ENCODE results near the gene AK1. TPM values are rescaled to one million over a fixed set of nuclear protein-coding genes. Genes with fewer than 3 reads are reported as not detected.

The AK1 gene
- polyA plus RNA-seq, 1 of the 3 experiments (the other 2 are of a cell fraction) = 125 TPM

DNA sequence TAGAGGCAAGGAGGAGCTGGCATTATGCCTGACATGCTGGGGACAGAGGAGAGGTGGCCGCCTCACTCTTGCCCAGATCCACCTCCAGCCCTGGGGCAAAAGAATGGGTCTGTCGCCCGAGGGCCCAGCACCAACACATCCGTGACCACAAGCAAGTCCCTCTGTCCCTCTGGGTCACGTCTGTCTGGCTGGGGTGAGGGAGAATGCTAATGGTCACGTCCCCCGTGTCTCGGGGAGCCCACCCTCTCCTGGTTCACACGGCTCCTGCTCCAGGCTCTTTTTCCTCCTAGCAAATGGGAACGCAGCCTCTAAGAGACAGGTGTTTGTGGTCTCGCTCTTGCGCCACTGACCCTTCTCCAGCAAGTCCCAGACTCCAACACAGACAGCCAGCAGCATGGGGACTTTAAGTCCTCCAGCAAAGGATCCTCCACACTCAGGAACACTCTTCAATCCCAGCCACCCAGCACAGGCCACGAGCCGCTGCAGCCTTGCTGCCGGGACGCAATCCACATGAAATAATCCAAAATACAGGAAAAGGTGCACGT is 27.1 kb downstream of the AK1 start:
- Histone ChIP-seq H3K4me1 (ENCODE audit: control insufficient read depth in 1 of 2, insufficient read depth in 2 of 2, low read depth in 1 of 2, low read length in 1 of 2) (peaks cover 10 to 28% of the 10 kb centered on the region in 2 experiments; a peak in 2 of 4 replicates), H3K4me2 (no peak overlapping the region), H3K36me3 (replicated peaks in 1 of 2; ENCODE audit: control insufficient read depth in 1 of 2, insufficient read depth in 2 of 2, low read length in 1 of 2) (peaks cover 0 to 17% of the 10 kb centered on the region in 2 experiments), H3K9me3 (peaks cover 7% of the 10 kb centered on the region; the same call in 1 of the 2 replicates), H3K4me3 (ENCODE audit: low read depth in 2 of 2, low read length in 1 of 2) (no peak overlapping the region), H2AFZ (ENCODE audit: low read depth) (no peak overlapping the region), H3F3A (replicated peaks; ENCODE audit: insufficient read depth) (no peaks in the 10 kb centered on the region), H3K9me2 (no peaks in the 10 kb centered on the region), H3K79me2 (ENCODE audit: insufficient read depth) (peaks cover 81% of the 10 kb centered on the region), H3K9ac (no peak overlapping the region), H4K20me1 (ENCODE audit: insufficient read depth) (no peaks in the 10 kb centered on the region), H3K27me3 (ENCODE audit: insufficient read depth) (no peaks in the 10 kb centered on the region), H3K27ac (ENCODE audit: low read depth in 2 of 2, low read length in 1 of 2) (no peak overlapping the region)
- ChIA-PET POLR2A (interaction anchor here (0.6 kb wide), 1 partner anchor 25 kb away, joined by 3 read pairs; no protein-coding TSS in a partner anchor), CTCF (no interaction called here)
- DNase-seq = no peak
- 89% methylated on average over 12 of the region's 17 CpGs for WGBS (ENCODE audit: low lambda C conversion rate)
- TF ChIP-seq YY1 (IDR thresholded peaks at IDR 0.05; ENCODE audit: low read depth) (no peak), JUND (IDR thresholded peaks at IDR 0.05) (no peak), RAD21 (IDR thresholded peaks at IDR 0.05; ENCODE audit: low read length) (no peak), NFIC (IDR thresholded peaks at IDR 0.05; ENCODE audit: borderline replicate concordance) (no peak), NRF1 (IDR thresholded peaks at IDR 0.05; ENCODE audit: low read depth, low read length) (no peak), MXI1 (IDR thresholded peaks at IDR 0.05; ENCODE audit: low read depth, low read length) (no peak), FOXM1 (IDR thresholded peaks at IDR 0.05; ENCODE audit: low read depth) (no peak), GABPA (IDR thresholded peaks at IDR 0.05; ENCODE audit: low read depth) (no peak), FOSL2 (IDR thresholded peaks at IDR 0.05; ENCODE audit: borderline replicate concordance, low read depth) (no peak), USF1 (IDR thresholded peaks at IDR 0.05; ENCODE audit: borderline replicate concordance, low read depth) (no peak), CTCF (IDR thresholded peaks at IDR 0.05) (no peak), RXRA (IDR thresholded peaks at IDR 0.05; ENCODE audit: borderline replicate concordance, low read depth) (no peak), TCF12 (IDR thresholded peaks at IDR 0.05) (no peak), ZBTB33 (IDR thresholded peaks at IDR 0.05; ENCODE audit: borderline replicate concordance, low read depth) (no peak), TAF1 (IDR thresholded peaks at IDR 0.05; ENCODE audit: borderline replicate concordance, low read depth, low read length) (no peak), EZH2phosphoT487 (IDR thresholded peaks at IDR 0.05; ENCODE audit: borderline replicate concordance, low read depth) (no peak), CHD2 (IDR thresholded peaks at IDR 0.05; ENCODE audit: low read length, partially characterized antibody) (no peak), GATA2 (CRISPR knock-in tag; IDR thresholded peaks at IDR 0.05) (no peak), FOXJ3 (CRISPR knock-in tag; IDR thresholded peaks at IDR 0.05) (no peak)
- TF ChIP-seq, protein P1, sequence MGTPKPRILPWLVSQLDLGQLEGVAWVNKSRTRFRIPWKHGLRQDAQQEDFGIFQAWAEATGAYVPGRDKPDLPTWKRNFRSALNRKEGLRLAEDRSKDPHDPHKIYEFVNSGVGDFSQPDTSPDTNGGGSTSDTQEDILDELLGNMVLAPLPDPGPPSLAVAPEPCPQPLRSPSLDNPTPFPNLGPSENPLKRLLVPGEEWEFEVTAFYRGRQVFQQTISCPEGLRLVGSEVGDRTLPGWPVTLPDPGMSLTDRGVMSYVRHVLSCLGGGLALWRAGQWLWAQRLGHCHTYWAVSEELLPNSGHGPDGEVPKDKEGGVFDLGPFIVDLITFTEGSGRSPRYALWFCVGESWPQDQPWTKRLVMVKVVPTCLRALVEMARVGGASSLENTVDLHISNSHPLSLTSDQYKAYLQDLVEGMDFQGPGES (IDR thresholded peaks at IDR 0.05; ENCODE audit: low read depth, low read length) = no peak
